Measurements from ENCODE around the gene SPPL3.

Gene SPPL3

DNA sequence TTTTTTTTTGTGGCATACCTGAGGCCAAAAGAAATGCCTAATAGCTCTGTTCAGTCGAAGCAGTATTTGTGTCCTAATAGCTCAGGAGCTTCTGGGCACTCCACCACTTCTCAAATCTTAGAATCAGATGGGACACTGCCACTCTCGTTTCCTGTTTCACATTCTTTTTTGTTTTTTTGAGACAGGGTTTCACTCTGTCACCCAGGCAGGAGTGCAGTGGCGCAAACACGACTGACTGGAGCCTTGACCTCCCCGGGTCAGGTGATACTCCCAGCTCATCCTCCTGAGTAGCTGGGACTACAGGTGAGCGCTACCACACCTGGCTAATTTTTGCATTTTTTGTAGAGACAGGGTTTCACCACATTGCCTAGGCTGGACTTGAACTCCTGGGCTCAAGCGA is 52.7 kb downstream of the SPPL3 start:
- ATAC-seq = no peak

DNA sequence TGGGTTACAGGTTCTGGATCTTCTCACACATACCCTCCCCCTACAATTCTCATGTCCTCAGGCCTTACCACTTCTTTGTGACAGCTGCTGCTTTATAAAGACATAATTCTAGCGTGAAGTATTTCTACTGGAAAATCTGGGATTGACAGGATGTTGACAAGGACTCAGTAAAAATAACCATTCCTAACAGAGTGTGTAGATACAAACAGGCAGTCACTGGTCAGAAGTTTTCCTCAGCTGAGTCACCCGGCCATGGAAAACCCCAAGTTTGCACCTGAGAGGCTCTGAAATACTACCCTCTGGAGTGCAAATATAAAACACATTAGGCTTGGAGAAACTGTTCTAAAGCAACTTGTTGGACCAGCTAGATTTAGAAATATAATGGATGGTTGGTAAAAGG is 54.4 kb downstream of the SPPL3 start:
- peak; percentile 82 for ATAC-seq
- TF ChIP-seq ZFP30 (CRISPR knock-in tag; IDR thresholded peaks at IDR 0.05) (no peak), TOX (CRISPR knock-in tag; IDR thresholded peaks at IDR 0.05; ENCODE audit: borderline replicate concordance) (no peak)

More for the DNA sequence above, 52.7 kb downstream of the SPPL3 start:
- TF ChIP-seq CSDC2 (CRISPR knock-in tag; IDR thresholded peaks at IDR 0.05) (no peak), ZNF70 (CRISPR knock-in tag; IDR thresholded peaks at IDR 0.05) (no peak), ARNTL (CRISPR knock-in tag; IDR thresholded peaks at IDR 0.05; ENCODE audit: borderline replicate concordance, low read depth) (no peak), ZNF8 (CRISPR knock-in tag; IDR thresholded peaks at IDR 0.05) (no peak), SNAI2 (CRISPR knock-in tag; IDR thresholded peaks at IDR 0.05) (no peak), BACH2 (CRISPR knock-in tag; IDR thresholded peaks at IDR 0.05; ENCODE audit: borderline replicate concordance) (no peak), ZNF565 (CRISPR knock-in tag; conservative IDR thresholded peaks at IDR 0.05; ENCODE audit: low read depth) (no peak), ZC3H10 (CRISPR knock-in tag; IDR thresholded peaks at IDR 0.05) (no peak)
- TF ChIP-seq, protein P1, sequence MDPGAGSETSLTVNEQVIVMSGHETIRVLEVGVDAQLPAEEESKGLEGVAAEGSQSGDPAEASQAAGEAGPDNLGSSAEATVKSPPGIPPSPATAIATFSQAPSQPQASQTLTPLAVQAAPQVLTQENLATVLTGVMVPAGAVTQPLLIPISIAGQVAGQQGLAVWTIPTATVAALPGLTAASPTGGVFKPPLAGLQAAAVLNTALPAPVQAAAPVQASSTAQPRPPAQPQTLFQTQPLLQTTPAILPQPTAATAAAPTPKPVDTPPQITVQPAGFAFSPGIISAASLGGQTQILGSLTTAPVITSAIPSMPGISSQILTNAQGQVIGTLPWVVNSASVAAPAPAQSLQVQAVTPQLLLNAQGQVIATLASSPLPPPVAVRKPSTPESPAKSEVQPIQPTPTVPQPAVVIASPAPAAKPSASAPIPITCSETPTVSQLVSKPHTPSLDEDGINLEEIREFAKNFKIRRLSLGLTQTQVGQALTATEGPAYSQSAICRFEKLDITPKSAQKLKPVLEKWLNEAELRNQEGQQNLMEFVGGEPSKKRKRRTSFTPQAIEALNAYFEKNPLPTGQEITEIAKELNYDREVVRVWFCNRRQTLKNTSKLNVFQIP (CRISPR knock-in tag; IDR thresholded peaks at IDR 0.05; ENCODE audit: borderline replicate concordance, low read depth) = no peak
- TF ChIP-seq, protein P2, sequence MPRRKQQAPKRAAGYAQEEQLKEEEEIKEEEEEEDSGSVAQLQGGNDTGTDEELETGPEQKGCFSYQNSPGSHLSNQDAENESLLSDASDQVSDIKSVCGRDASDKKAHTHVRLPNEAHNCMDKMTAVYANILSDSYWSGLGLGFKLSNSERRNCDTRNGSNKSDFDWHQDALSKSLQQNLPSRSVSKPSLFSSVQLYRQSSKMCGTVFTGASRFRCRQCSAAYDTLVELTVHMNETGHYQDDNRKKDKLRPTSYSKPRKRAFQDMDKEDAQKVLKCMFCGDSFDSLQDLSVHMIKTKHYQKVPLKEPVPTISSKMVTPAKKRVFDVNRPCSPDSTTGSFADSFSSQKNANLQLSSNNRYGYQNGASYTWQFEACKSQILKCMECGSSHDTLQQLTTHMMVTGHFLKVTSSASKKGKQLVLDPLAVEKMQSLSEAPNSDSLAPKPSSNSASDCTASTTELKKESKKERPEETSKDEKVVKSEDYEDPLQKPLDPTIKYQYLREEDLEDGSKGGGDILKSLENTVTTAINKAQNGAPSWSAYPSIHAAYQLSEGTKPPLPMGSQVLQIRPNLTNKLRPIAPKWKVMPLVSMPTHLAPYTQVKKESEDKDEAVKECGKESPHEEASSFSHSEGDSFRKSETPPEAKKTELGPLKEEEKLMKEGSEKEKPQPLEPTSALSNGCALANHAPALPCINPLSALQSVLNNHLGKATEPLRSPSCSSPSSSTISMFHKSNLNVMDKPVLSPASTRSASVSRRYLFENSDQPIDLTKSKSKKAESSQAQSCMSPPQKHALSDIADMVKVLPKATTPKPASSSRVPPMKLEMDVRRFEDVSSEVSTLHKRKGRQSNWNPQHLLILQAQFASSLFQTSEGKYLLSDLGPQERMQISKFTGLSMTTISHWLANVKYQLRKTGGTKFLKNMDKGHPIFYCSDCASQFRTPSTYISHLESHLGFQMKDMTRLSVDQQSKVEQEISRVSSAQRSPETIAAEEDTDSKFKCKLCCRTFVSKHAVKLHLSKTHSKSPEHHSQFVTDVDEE (CRISPR knock-in tag; IDR thresholded peaks at IDR 0.05) = no peak
- TF ChIP-seq, protein P3, sequence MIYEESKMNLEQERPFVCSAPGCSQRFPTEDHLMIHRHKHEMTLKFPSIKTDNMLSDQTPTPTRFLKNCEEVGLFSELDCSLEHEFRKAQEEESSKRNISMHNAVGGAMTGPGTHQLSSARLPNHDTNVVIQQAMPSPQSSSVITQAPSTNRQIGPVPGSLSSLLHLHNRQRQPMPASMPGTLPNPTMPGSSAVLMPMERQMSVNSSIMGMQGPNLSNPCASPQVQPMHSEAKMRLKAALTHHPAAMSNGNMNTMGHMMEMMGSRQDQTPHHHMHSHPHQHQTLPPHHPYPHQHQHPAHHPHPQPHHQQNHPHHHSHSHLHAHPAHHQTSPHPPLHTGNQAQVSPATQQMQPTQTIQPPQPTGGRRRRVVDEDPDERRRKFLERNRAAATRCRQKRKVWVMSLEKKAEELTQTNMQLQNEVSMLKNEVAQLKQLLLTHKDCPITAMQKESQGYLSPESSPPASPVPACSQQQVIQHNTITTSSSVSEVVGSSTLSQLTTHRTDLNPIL (CRISPR knock-in tag; IDR thresholded peaks at IDR 0.05; ENCODE audit: low read depth) = no peak
- TF ChIP-seq, protein P4, sequence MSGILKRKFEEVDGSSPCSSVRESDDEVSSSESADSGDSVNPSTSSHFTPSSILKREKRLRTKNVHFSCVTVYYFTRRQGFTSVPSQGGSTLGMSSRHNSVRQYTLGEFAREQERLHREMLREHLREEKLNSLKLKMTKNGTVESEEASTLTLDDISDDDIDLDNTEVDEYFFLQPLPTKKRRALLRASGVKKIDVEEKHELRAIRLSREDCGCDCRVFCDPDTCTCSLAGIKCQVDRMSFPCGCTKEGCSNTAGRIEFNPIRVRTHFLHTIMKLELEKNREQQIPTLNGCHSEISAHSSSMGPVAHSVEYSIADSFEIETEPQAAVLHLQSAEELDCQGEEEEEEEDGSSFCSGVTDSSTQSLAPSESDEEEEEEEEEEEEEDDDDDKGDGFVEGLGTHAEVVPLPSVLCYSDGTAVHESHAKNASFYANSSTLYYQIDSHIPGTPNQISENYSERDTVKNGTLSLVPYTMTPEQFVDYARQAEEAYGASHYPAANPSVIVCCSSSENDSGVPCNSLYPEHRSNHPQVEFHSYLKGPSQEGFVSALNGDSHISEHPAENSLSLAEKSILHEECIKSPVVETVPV (CRISPR knock-in tag; IDR thresholded peaks at IDR 0.05) = no peak

DNA sequence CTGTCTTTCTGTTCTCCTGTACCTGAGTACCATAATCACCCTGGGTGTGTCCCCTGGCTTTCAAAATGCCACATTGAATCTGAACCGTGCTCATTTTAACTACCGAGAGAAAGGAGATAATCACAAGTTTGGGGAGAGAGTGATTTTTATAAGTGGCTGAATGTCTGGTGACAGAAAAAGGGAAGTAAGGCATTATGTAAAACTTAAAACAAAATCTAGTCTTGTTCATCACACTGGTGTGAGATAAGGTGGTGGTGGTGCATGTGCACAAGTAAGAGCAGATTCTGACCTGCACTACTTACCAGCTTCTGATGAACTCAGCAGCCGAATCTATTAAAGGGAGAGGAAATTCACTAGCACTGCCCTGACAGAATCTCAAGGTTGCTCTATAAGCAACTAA is 56.3 kb downstream of the SPPL3 start:
- TF ChIP-seq OSR1 (CRISPR knock-in tag; IDR thresholded peaks at IDR 0.05) (no peak), ZNF8 (CRISPR knock-in tag; IDR thresholded peaks at IDR 0.05) (no peak), CSDC2 (CRISPR knock-in tag; IDR thresholded peaks at IDR 0.05) (no peak), BACH2 (CRISPR knock-in tag; IDR thresholded peaks at IDR 0.05; ENCODE audit: borderline replicate concordance) (no peak), ZNF565 (CRISPR knock-in tag; conservative IDR thresholded peaks at IDR 0.05; ENCODE audit: low read depth) (no peak), GLIS3 (CRISPR knock-in tag; IDR thresholded peaks at IDR 0.05) (no peak)
- TF ChIP-seq, protein P1 (CRISPR knock-in tag; IDR thresholded peaks at IDR 0.05; ENCODE audit: borderline replicate concordance, low read depth) = no peak
- ATAC-seq = no peak

DNA sequence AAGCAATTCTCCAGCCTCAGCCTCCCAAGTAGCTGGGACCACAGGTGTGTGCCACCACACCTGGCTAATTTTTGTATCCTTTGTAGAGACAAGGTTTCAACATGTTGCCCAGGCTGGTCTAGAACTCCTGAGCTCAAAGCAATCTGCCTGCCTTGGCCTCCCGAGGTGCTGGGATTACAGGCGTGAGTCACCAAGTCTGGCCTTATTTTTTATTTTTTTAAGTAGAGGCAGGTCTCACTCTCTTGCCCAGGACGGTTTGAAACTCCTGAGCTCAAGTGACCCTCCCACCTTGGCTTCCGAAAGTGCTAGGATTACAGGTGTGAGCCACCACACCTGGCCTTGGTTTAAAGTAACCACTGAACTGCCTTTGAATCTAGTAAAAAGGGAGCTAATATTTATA is 56.8 kb downstream of the SPPL3 start:
- TF ChIP-seq ISL1 (CRISPR knock-in tag; IDR thresholded peaks at IDR 0.05) (no peak), TCF4 (CRISPR knock-in tag; IDR thresholded peaks at IDR 0.05; ENCODE audit: borderline replicate concordance) (no peak), ZNF8 (CRISPR knock-in tag; IDR thresholded peaks at IDR 0.05) (no peak), PPARA (CRISPR knock-in tag; IDR thresholded peaks at IDR 0.05; ENCODE audit: borderline replicate concordance) (no peak), OSR1 (CRISPR knock-in tag; IDR thresholded peaks at IDR 0.05) (no peak), SNAI2 (CRISPR knock-in tag; IDR thresholded peaks at IDR 0.05) (no peak), CSDC2 (CRISPR knock-in tag; IDR thresholded peaks at IDR 0.05) (no peak), BACH2 (CRISPR knock-in tag; IDR thresholded peaks at IDR 0.05; ENCODE audit: borderline replicate concordance) (no peak), ZFP30 (CRISPR knock-in tag; IDR thresholded peaks at IDR 0.05) (no peak)
- no peak for ATAC-seq

Measured in SK-N-SH treated with all-trans-retinoic acid at 6 μM for 48 hours (cell line).